ENCODE measurements around the gene MAP3K13. TPM values are rescaled to one million over a fixed set of nuclear protein-coding genes. Genes with fewer than 3 reads are reported as not detected.
"Not testable (repeated sequence)": the region's sequence is repeated elsewhere in the genome, so short reads cannot be mapped to it uniquely, and the experiment has no call there.

The MAP3K13 gene
- total RNA-seq, 1 donor from 2014 or later, result 40.3 TPM

GRCh38 chr3:185473290-185473815, 110.4 kb downstream of the MAP3K13 start:
- TF ChIP-seq CTCF (IDR thresholded peaks at IDR 0.05; ENCODE audit: unreplicated experiment), result no peak
- Mint-ChIP-seq H3K9me3 (no peaks in the 10 kb centered on the region), H3K27me3 (ENCODE audit: low read depth) (no peaks in the 10 kb centered on the region), H3K4me1 (no peaks in the 10 kb centered on the region), H3K4me3 (no peak overlapping the region), H3K36me3 (peaks cover 40% of the 10 kb centered on the region), H3K27ac (no peak overlapping the region)
- DNase-seq (ENCODE audit: low spot score in 2 of 2, unreplicated experiment in 2 of 2), result no peak

- not testable (repeated sequence) for DNase-seq (ENCODE audit: low spot score in 2 of 2, unreplicated experiment in 2 of 2); H3K4me3 Mint-ChIP-seq; H3K27me3 Mint-ChIP-seq (ENCODE audit: low read depth); H3K27ac Mint-ChIP-seq; H3K4me1 Mint-ChIP-seq; H3K9me3 Mint-ChIP-seq
- peaks cover 33% of the 10 kb centered on the region for H3K36me3 Mint-ChIP-seq
Measured at GRCh38 chr3:185474922-185475321, 112.0 kb downstream of the MAP3K13 start.

GRCh38 chr3:185477316-185477715, 114.4 kb downstream of the MAP3K13 start:
- Mint-ChIP-seq H3K27ac (no peak overlapping the region), H3K9me3 (no peaks in the 10 kb centered on the region), H3K4me1 (no peaks in the 10 kb centered on the region), H3K4me3 (no peak overlapping the region), H3K27me3 (ENCODE audit: low read depth) (no peaks in the 10 kb centered on the region), H3K36me3 (peaks cover 36% of the 10 kb centered on the region)
- no peak for DNase-seq (ENCODE audit: low spot score in 2 of 2, unreplicated experiment in 2 of 2)
- TF ChIP-seq CTCF (IDR thresholded peaks at IDR 0.05; ENCODE audit: unreplicated experiment), result no peak

- H3K36me3 Mint-ChIP-seq, result peaks cover 31% of the 10 kb centered on the region
Measured at GRCh38 chr3:185479373-185479945, 116.5 kb downstream of the MAP3K13 start.

GRCh38 chr3:185484296-185484695, 121.4 kb downstream of the MAP3K13 start:
- no peak overlapping the region for H3K4me3 Mint-ChIP-seq
- no peaks in the 10 kb centered on the region for H3K27me3 Mint-ChIP-seq (ENCODE audit: low read depth)
- H3K36me3 Mint-ChIP-seq, result peaks cover 24% of the 10 kb centered on the region
- no peaks in the 10 kb centered on the region for H3K9me3 Mint-ChIP-seq
- TF ChIP-seq CTCF (IDR thresholded peaks at IDR 0.05; ENCODE audit: unreplicated experiment), result no peak
- DNase-seq (ENCODE audit: low spot score in 2 of 2, unreplicated experiment in 2 of 2), result no peak
- H3K27ac Mint-ChIP-seq, result no peak overlapping the region
- no peaks in the 10 kb centered on the region for H3K4me1 Mint-ChIP-seq

More at GRCh38 chr3:185479373-185479945, 116.5 kb downstream of the MAP3K13 start:
- Mint-ChIP-seq H3K27ac (no peak overlapping the region), H3K9me3 (no peaks in the 10 kb centered on the region), H3K4me1 (no peaks in the 10 kb centered on the region), H3K27me3 (ENCODE audit: low read depth) (no peaks in the 10 kb centered on the region), H3K4me3 (no peak overlapping the region)
- no peak for DNase-seq (ENCODE audit: low spot score in 2 of 2, unreplicated experiment in 2 of 2)
- TF ChIP-seq CTCF (IDR thresholded peaks at IDR 0.05; ENCODE audit: unreplicated experiment), result no peak

GRCh38 chr3:185486394-185486793, 123.5 kb downstream of the MAP3K13 start:
- no peaks in the 10 kb centered on the region for H3K9me3 Mint-ChIP-seq
- no peak overlapping the region for H3K4me3 Mint-ChIP-seq
- H3K27ac Mint-ChIP-seq, result no peak overlapping the region
- no peaks in the 10 kb centered on the region for H3K27me3 Mint-ChIP-seq (ENCODE audit: low read depth)
- no peak for TF ChIP-seq CTCF (IDR thresholded peaks at IDR 0.05; ENCODE audit: unreplicated experiment)
- H3K4me1 Mint-ChIP-seq, result no peaks in the 10 kb centered on the region
- peaks cover 25% of the 10 kb centered on the region for H3K36me3 Mint-ChIP-seq
- DNase-seq (ENCODE audit: low spot score in 2 of 2, unreplicated experiment in 2 of 2), result no peak
